ENCODE measurements around the gene TOMM70. TPM values are rescaled to one million over a fixed set of nuclear protein-coding genes. Genes with fewer than 3 reads are reported as not detected.

TOMM70 gene
- total RNA-seq, 1 donor from 2014 or later: 63.1 TPM

DNA sequence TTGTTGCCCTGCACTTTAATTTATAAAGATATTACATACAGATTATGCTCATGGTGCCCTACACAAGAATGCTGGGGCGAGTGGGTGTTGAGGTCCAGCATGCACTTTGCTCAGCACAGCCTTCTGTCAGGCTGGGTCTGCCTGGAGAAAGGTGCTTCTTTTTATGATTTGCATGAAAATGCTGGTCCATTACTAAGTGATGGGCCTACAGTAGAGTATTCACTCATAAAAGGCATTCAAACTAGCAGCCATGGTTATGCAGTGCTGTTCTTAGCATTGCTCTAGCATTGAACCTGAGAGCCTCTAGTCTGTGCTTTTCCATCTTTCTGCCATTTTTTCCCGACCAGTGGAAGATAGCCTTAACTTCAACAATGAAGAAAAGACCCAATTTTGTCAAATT is 12.7 kb upstream of the TOMM70 start:
- no peak for DNase-seq
- no peak for ATAC-seq (ENCODE audit: poor library complexity)
- intact Hi-C loops (cut with DNase I): no loop called here

DNA sequence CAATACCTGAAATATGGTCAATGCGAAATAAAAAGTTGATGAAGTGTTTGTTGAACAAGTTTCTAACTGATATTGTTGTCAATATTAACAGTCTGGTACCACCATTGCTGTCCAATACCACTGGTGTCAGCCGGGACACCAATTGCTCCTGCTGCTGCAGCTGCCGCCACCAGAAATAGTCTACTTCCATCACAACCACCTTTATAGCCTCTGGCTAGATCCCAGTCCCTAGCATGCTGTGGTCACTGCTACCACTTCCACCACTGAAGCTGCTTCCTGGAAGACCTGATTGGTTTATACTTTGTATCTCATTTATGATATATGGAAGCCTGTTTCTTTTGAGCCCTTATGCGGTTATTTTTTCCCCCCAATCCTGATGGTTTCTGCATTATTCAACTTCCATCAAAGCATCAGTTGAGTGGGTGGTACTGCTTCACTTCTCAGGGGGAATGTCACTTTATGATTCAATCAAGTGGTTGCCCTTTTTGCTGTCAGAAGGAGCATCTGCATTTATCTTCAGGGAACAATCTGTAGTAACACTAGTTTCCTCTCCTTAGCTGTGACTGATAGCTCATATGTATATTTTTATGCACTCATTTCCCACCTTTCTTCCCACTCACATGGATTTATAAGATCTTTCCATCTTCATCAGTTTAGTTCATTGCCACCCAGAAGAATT is 12.2 kb upstream of the TOMM70 start:
- ATAC-seq (ENCODE audit: poor library complexity): no peak
- DNase-seq: no peak
- intact Hi-C loops (cut with DNase I): no loop called here

DNA sequence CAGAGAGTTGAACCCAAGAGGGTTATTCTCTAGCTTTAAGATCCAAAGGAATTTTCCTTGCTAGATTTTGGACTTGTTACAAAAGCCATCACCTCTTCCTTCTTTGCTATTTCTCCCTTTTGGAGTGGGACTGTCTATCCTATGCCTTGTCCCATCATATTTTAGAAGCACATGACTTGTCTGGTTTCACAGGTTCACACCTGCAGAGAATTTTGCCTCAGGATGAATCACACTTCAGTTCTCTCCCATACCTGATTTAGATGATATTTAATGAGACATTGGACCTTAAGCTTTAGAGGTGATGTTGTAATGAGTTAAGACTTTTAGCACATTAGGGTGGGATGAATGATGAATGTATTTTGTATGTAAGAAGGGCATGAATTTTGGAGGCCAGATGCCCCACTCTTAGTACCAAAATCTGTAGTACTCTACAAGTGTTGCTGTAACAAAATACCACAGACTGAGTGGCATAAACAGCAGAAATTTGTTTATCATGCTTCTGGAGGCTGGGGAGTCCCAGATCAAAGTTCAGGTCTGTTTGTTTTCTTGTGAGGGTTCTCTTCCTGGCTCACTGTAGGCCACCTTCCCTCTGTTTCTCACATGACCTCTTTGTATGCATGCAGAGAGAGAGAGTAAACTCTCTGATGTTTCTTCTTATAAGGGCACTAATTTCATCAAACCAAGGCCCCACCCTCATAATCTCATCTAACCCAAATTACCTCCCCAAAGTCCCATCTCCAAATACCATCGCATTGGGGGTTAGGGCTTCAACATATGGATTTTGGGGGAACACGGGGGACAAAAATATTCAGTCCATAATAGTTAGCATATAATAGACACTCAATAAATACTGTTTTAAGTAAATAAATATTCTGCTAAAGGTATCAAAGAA is 10.4 kb upstream of the TOMM70 start:
- intact Hi-C loops (cut with DNase I): no loop called here
- no peak for ATAC-seq (ENCODE audit: poor library complexity)
- DNase-seq: no peak

DNA sequence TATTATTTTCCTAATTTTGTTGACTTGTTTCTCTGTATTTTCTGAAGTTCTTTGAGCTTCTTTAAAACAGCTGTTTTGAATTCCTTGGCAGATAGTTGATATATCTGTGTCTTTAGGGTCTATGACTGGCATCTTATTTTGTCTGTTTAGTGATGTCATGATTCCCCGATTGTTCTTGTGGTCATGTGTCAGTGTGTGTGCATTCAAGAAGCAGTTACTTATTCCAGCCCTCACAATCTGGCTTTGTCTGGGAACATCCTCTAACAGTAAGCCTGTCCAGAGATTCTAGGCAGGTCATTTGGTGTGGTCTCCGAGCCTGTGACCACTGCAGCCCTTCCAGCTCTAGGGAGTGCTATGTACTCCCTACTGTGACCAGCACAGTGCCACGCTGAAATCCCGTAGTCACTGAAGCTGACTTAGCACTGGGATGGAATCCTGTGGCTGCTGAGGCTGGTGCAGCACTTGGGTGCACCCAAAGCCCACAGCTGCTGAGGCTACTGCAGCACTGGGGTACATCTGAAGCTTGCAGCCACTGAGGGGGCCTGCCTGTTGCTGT is 7.2 kb upstream of the TOMM70 start:
- DNase-seq: no peak
- intact Hi-C loops (cut with DNase I): loop anchor here (10.0 kb wide), 1 partner anchor 593 kb away; the partner anchor contains the start of gene CMSS1
- ATAC-seq (ENCODE audit: poor library complexity): no peak

DNA sequence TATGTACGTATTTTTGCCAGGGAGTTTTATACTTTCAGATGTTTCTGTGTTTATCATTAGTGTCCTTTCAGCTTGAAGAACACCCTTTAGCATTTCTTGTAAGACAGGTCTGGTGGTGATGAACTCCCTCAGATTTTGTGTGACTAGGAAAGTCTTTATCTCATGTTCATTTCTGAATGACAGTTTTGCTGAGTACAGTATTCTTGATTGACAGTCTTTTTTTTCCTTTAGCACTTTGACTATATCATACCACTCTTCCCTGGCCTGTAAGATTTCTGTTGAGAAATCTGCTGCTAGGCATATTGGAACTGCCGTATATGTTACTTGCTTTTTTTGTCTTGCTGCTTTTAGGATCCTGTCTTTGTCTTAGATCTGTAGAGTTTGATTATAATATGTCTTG is 6.3 kb upstream of the TOMM70 start:
- ATAC-seq (ENCODE audit: poor library complexity) (no peak), DNase-seq (no peak)
- intact Hi-C loops (cut with DNase I): loop anchor here (10.0 kb wide), 1 partner anchor 592 kb away; the partner anchor contains the start of gene CMSS1

DNA sequence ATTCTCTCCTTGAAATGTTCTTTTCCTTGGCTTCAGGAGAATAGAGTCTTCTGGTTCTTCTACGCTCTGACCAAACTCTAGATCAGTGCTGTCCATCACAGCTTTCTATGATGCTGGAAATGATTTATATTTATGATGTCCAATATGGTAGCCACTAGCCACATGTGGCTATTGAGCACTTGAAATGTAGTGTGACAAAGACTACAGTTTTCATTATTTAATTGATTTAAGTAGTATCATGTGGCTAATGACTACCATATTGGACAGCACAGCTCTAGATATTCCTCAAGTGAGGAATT is 3.3 kb upstream of the TOMM70 start:
- intact Hi-C loops (cut with DNase I): loop anchor here (10.0 kb wide), 1 partner anchor 589 kb away; the partner anchor contains the start of gene CMSS1

DNA sequence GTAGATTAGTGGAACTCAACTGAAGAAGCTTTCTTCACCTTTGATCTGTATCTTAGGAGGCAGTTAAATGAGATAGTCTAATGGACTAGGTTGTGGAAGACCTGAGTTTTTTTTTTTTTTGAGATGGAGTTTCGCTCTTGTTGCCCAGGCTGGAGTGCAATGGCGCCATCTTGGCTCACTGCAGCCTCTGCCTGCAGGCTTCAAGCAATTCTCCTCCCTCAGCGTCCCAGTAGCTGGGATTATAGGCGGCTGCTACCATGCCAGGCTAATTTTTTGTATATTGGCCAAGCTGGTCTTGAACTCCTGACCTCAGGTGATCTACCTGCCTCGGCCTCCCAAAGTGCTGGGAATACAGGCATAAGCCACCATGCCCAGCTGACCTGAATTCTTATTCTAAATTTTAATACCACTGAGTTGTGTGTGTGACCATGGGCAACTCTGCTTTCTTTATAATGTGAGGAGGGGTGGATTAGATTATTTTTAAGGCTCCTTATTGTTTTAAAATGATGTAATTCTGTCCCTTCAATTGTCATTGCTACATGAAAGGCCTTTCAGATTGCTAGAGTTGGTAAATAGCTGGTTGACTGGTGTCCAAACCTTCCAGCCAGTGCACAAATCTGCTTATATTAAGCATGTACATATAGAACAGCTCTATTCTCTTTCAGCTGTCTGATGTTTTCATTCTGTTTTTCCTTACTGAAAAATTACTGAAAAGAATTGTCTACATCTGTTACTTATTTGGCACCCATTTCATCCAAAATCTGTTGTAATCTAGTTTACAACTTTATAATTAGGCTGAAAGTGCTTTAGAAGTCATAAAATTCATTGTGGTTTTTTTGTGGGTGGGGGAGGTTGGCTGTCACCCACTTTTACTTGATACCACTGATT is 2.7 kb upstream of the TOMM70 start:
- DNase-seq (no peak), ATAC-seq (ENCODE audit: poor library complexity) (no peak)
- intact Hi-C loops (cut with DNase I): loop anchor here (10.0 kb wide), 1 partner anchor 589 kb away; the partner anchor contains the start of gene CMSS1

More for the DNA sequence above, 3.3 kb upstream of the TOMM70 start:
- DNase-seq (no peak), ATAC-seq (ENCODE audit: poor library complexity) (no peak)

DNA sequence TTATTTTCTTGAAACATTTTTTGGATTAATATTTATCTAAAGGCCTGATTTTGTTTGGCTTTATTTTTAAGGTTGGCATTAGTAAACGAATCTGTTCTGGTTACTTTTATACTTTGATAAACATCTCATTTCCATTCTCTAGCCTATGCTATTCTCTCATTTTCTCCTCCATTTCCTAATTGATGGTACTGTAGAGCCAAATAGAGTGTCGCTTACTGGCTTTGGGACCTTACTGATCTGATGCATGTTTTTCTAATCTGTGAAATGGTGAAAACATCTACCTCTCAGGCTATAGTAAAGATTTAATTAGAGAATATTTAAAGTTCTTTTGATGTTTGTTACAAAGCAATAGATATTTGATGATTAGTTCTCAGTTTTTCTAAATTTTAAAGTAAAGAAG is 2.0 kb upstream of the TOMM70 start:
- DNase-seq (no peak), ATAC-seq (ENCODE audit: poor library complexity) (no peak)
- intact Hi-C loops (cut with DNase I): loop anchor here (10.0 kb wide), 1 partner anchor 588 kb away; the partner anchor contains the start of gene CMSS1

DNA sequence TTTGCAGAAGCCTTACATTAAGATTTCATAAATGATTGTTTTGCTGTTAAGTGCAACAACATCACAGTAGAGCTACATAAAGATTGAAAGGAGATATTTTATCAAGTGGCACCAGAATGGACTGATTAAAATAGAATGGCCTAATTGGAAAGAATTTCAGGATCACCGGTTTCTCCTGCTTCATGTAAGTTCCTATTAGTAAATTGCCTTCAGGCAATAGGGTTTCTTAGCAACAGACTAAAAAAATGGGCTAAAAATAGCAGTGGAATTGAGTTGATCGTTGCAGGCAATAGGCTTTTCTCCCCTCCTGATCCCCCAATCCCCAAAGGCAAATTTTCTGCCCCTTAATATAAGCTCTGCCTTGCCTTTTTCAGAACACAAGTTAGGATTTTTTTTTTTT is 1.4 kb upstream of the TOMM70 start:
- ATAC-seq (ENCODE audit: poor library complexity) (no peak), DNase-seq (no peak)
- intact Hi-C loops (cut with DNase I): loop anchor here (10.0 kb wide), 1 partner anchor 587 kb away; the partner anchor contains the start of gene CMSS1

DNA sequence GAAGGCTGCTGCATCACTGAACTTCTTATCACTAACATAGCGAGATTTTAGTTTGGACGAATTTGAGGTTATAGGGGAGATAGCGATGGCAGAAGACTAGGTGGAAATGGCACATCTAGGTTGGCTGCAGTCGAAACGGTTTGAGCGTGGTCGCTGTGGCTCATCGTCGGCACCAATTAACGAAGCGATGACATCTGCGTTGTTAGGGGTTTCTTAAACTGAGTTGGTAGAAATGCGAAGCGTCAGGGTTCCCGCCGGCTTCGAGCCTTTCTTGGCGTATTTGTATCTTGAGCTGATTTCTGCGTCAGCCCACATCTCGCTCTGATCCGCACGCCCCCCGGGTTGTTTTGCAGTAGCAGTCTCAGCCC is 769 bp upstream of the TOMM70 start:
- intact Hi-C loops (cut with DNase I): loop anchor here (10.0 kb wide), 1 partner anchor 587 kb away; the partner anchor contains the start of gene CMSS1
- DNase-seq (peak; percentile 53), ATAC-seq (ENCODE audit: poor library complexity) (peak; percentile 3)

DNA sequence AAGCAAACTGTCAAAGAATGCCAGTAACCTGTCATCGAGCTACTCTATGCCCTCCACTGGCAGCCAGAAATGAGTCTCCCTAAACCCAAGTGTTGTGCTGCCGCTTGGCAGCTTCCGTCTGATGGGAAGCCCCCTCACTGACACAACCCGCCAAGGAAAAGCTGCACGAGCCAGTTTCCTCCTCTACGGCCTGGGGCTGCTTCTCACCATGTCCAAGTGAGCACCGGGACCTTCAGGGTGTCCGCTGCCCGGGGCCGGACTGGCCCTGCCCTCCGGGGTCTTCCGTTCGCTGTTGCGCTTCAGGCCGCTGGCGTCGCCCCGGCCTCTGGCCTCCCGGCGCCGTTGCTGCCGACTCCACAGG is 490 bp downstream of the TOMM70 start:
- DNase-seq (peak; percentile 50), ATAC-seq (ENCODE audit: poor library complexity) (peak; percentile 2)
- intact Hi-C loops (cut with DNase I): loop anchor here (10.0 kb wide), 1 partner anchor 586 kb away; the partner anchor contains the start of gene CMSS1

DNA sequence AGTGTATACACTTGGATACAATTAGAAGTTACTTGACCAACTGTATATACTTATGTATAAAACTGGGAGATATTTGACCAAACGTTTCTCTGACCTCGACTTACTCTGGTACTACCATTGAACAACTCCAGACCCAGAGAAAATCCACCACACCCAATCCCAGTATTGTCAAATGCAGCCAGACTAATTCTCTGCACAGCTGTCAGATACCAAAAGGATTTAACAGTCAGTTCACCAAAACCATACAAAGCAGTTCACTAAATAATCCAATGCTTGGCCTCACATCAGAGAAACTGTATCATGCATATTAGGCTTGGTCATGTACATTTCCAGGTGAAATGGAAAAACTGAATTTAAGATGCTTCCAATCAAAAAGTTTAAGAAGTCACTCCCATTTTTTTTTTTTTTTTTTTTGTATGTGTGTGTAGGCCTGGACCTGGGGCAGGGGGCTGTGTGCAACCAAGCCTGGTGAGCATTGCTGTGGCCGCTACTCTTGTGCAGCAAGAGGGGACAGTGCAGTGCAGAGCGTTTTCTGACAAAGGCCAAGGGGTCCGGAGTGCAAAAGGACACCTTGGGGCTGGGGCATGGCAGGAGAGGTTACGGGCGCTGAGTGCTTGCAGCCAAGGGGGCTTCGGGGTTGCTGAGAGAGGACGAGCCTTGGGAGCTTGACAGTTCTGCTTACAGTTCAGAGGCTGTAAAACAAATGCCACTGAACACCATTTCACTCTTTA is 1.4 kb downstream of the TOMM70 start:
- intact Hi-C loops (cut with DNase I): loop anchor here (10.0 kb wide), 1 partner anchor 585 kb away; the partner anchor contains the start of gene CMSS1
- DNase-seq (no peak), ATAC-seq (ENCODE audit: poor library complexity) (no peak)

DNA sequence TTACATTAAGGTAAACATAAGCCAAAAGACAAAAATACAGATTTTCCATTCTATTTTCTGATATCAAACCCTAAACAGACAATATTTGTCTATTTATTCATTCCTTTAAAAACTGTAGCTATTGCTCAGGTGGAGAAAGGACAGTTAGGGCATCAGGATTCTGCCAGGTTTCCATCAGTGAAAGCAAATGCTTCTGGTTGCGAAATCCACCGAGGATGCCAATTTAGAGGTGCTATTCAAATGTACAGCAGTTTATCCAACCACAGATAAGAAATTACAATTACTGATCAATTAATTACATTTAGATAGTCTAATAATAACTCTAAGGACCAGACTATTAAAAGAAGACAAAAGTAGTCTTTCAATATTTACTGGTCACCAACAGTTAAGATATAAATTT is 3.9 kb downstream of the TOMM70 start:
- ATAC-seq (ENCODE audit: poor library complexity) (no peak), DNase-seq (no peak)
- intact Hi-C loops (cut with DNase I): no loop called here

DNA sequence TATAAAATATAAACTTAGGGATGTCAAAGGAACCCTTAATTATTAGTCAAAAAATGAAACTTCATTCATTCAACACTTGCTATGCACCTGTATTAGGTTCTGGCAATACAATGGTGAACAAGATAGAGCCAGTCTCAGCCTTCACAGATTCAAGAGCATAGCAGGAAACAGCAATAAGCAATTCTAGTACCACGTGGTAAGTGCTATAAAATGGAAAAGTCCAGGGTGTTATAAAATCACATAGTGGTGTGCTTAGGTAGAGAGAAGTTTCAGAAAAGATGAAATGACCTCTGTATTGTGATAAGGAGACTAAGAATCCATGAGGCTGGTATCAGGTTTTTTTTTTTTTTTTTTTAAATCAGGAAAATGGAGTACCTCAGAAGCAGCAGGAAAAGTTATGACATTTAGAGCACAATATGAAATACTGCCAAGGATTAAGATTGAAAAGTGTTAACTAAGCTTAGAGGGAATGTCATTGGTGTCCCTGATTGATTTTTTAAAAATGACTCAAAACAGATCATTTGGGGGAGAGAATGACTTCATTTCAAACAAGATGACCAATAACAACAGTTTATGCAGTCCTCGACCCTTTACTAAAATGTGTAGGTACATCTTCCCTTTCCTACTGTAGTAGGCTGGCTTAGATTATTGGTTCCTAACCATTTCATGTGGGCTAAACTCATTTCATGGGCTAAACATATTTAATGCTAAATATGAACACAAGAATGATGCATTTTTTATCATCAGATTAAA is 5.0 kb downstream of the TOMM70 start:
- intact Hi-C loops (cut with DNase I): no loop called here
- no peak for DNase-seq
- ATAC-seq (ENCODE audit: poor library complexity): no peak

DNA sequence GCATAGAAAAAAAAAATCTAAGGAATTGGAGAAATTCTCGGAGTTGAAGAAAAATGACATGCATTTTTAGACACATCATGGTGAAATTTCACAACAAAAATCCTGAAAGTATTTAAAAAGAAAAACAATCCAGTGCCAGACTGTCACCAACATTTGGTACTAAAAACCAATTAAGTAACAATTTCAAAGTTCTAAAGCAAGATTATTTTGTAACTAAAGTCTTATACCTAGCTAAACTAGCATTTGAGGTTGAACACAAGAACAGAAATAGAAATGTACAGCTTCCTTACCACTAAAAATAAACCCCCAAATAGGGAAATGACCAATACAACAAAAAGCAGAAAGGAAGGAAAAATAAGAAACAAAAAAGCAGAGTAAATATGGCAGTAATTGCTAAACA is 11.9 kb downstream of the TOMM70 start:
- ATAC-seq (ENCODE audit: poor library complexity): no peak
- DNase-seq: no peak
- intact Hi-C loops (cut with DNase I): no loop called here

DNA sequence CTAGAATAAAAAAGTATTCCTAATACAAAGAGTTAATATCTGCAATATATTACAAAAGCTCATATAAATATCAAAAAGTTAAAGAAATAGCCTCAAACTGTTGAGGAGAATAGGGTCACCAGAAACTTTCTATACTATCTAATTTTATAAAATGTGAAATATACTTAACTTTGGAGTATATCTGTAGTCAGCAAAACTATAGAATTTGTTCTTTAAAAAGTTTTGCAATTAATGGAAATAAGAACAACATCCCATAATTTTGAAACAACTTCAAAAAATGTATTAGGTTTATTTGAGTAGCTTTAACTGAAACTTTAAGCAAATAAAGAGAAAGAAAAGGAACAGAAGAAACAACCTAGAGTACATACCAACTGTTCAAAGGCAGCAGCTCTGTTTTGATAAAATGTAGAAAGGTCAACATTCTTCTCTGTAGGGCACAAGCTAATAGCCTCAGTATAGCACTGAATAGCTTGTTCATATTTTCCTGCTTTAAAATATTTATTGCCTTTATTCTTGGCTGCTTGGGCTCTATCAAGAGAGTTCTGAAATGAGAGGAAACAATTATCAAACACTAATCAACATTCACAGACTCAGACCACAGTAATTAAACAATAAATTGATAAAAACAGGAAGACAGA is 14.3 kb downstream of the TOMM70 start:
- intact Hi-C loops (cut with DNase I): no loop called here
- ATAC-seq (ENCODE audit: poor library complexity) (peak; percentile 83), DNase-seq (no peak)

Measured in Right ventricle myocardium superior (tissue), 1 donor.